Brain microvascular endothelial cell (primary cell): ENCODE data around the gene GNPAT.
A peak's percentile ranks its signal among the peaks of the same experiment; 100 is the strongest.

ENCODE experiments used
- DNase-seq: peaks from one replicate; pipeline ENCODE4 v3.0.0-alpha.2; 2020
- H3K27ac ChIP-seq: fragments of 250-450 bp; sonication (Bioruptor Pico); 2 replicates; pipeline ENCODE4 v1.5.1; 2020; ENCODE audit warnings: mild to moderate bottlenecking, moderate library complexity
- H3K27me3 ChIP-seq: fragments of 250-450 bp; sonication (Bioruptor Pico); replicated peaks from 2 replicates; pipeline ENCODE4 v1.5.1; 2020; ENCODE audit warnings: mild to moderate bottlenecking
- H3K36me3 ChIP-seq: fragments of 250-450 bp; sonication (Bioruptor Pico); replicated peaks from 2 replicates; pipeline ENCODE4 v1.5.1; 2020; ENCODE audit warnings: mild to moderate bottlenecking
- H3K4me3 ChIP-seq: 2 replicates; pipeline ENCODE4 v1.5.1; 2011; ENCODE audit warnings: low read depth, mild to moderate bottlenecking, control low read depth, low read length, moderate library complexity
- CTCF ChIP-seq: IDR thresholded peaks from 2 replicates; pipeline ENCODE4 v1.5.1; 2011; ENCODE audit warnings: low read depth, mild to moderate bottlenecking, moderate library complexity, low read length, control low read depth, inconsistent platforms; ENCODE audit errors: missing control alignments
- in situ Hi-C: cut with HindIII; loops from 2 replicates; pipeline ENCODE4 v1.10.0; 2017; ENCODE audit warnings: low sequenced_read_pairs, low pct_ligation_motif_present

The GNPAT gene

GRCh38 chr1:231322880-231323530 lies 82.0 kb downstream of the GNPAT start:
- Histone ChIP-seq H3K36me3 (no peaks in the 10 kb centered on the region), H3K27ac (no peak overlapping the region), H3K4me3 (no peak overlapping the region), H3K27me3 (no peaks in the 10 kb centered on the region)
- no peak for DNase-seq
- in situ Hi-C loops: no loop called here
- peak; percentile 26 for TF ChIP-seq CTCF

GRCh38 chr1:231324660-231325059 lies 83.6 kb downstream of the GNPAT start:
- no peaks in the 10 kb centered on the region for H3K27me3 ChIP-seq
- DNase-seq: no peak
- H3K27ac ChIP-seq: no peak overlapping the region
- in situ Hi-C loops: no loop called here
- H3K36me3 ChIP-seq: no peaks in the 10 kb centered on the region
- no peak for TF ChIP-seq CTCF
- no peak overlapping the region for H3K4me3 ChIP-seq

- in situ Hi-C loops: no loop called here
- TF ChIP-seq CTCF: no peak
- H3K36me3 ChIP-seq: no peaks in the 10 kb centered on the region
- no peak overlapping the region for H3K4me3 ChIP-seq
- no peaks in the 10 kb centered on the region for H3K27me3 ChIP-seq
- DNase-seq: no peak
- no peak overlapping the region for H3K27ac ChIP-seq
These were observed 85.2 kb downstream of the GNPAT start for GRCh38 chr1:231326248-231326647.
